ENCODE data around the gene RBM20. TPM values are rescaled to one million over a fixed set of nuclear protein-coding genes. Genes with fewer than 3 reads are reported as not detected.

RBM20 gene
- total and polyA plus RNA-seq, 2 of the 13 experiments (the other 11 are each of a cell fraction or from before 2014, with no cell fraction given), result 0.02 to 0.22 TPM

- TF ChIP-seq ZNF850 (CRISPR knock-in tag; conservative IDR thresholded peaks at IDR 0.05), result no peak
- no peak for TF ChIP-seq BRCA1 (CRISPR knock-in tag; IDR thresholded peaks at IDR 0.05)
- no peak for TF ChIP-seq ZNF484 (CRISPR knock-in tag; IDR thresholded peaks at IDR 0.05; ENCODE audit: borderline replicate concordance, low read depth)
- 0 out of 2 replicates have a peak, but pooled peaks have one; percentile 58 for TF ChIP-seq KDM1A (CRISPR knock-in tag; IDR thresholded peaks at IDR 0.05)
- no peak for TF ChIP-seq ZBTB7A (CRISPR knock-in tag; IDR thresholded peaks at IDR 0.05)
- TF ChIP-seq, protein P1, sequence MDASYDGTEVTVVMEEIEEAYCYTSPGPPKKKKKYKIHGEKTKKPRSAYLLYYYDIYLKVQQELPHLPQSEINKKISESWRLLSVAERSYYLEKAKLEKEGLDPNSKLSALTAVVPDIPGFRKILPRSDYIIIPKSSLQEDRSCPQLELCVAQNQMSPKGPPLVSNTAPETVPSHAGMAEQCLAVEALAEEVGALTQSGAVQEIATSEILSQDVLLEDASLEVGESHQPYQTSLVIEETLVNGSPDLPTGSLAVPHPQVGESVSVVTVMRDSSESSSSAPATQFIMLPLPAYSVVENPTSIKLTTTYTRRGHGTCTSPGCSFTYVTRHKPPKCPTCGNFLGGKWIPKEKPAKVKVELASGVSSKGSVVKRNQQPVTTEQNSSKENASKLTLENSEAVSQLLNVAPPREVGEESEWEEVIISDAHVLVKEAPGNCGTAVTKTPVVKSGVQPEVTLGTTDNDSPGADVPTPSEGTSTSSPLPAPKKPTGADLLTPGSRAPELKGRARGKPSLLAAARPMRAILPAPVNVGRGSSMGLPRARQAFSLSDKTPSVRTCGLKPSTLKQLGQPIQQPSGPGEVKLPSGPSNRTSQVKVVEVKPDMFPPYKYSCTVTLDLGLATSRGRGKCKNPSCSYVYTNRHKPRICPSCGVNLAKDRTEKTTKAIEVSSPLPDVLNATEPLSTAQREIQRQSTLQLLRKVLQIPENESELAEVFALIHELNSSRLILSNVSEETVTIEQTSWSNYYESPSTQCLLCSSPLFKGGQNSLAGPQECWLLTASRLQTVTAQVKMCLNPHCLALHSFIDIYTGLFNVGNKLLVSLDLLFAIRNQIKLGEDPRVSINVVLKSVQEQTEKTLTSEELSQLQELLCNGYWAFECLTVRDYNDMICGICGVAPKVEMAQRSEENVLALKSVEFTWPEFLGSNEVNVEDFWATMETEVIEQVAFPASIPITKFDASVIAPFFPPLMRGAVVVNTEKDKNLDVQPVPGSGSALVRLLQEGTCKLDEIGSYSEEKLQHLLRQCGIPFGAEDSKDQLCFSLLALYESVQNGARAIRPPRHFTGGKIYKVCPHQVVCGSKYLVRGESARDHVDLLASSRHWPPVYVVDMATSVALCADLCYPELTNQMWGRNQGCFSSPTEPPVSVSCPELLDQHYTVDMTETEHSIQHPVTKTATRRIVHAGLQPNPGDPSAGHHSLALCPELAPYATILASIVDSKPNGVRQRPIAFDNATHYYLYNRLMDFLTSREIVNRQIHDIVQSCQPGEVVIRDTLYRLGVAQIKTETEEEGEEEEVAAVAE (CRISPR knock-in tag; IDR thresholded peaks at IDR 0.05; ENCODE audit: borderline replicate concordance), result no peak
- TF ChIP-seq ZEB1 (IDR thresholded peaks at IDR 0.05; ENCODE audit: insufficient replicate concordance, low read depth), result peak; percentile 19
- no peak for TF ChIP-seq HNRNPH1 (optimal IDR thresholded peaks at IDR 0.05; ENCODE audit: low read depth, low read length)
- no peak for TF ChIP-seq ZNF607 (CRISPR knock-in tag; IDR thresholded peaks at IDR 0.05; ENCODE audit: borderline replicate concordance)
- TF ChIP-seq PRDM4 (CRISPR knock-in tag; IDR thresholded peaks at IDR 0.05; ENCODE audit: borderline replicate concordance), result no peak
- TF ChIP-seq ZFYVE20 (CRISPR knock-in tag; IDR thresholded peaks at IDR 0.05; ENCODE audit: borderline replicate concordance, low read depth), result no peak
- no peak for TF ChIP-seq ZSCAN31 (CRISPR knock-in tag; IDR thresholded peaks at IDR 0.05; ENCODE audit: low read depth)
- TF ChIP-seq, protein P2, sequence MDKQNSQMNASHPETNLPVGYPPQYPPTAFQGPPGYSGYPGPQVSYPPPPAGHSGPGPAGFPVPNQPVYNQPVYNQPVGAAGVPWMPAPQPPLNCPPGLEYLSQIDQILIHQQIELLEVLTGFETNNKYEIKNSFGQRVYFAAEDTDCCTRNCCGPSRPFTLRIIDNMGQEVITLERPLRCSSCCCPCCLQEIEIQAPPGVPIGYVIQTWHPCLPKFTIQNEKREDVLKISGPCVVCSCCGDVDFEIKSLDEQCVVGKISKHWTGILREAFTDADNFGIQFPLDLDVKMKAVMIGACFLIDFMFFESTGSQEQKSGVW (CRISPR knock-in tag; IDR thresholded peaks at IDR 0.05; ENCODE audit: borderline replicate concordance), result no peak
- no peak for TF ChIP-seq CREM (IDR thresholded peaks at IDR 0.05)
- TF ChIP-seq CREM (CRISPR knock-in tag; IDR thresholded peaks at IDR 0.05), result no peak
- no peak for TF ChIP-seq HNRNPLL (IDR thresholded peaks at IDR 0.05; ENCODE audit: low read depth, low read length, poor library complexity, severe bottlenecking)
- TF ChIP-seq ZNF3 (CRISPR knock-in tag; IDR thresholded peaks at IDR 0.05), result no peak
- TF ChIP-seq, protein P3, sequence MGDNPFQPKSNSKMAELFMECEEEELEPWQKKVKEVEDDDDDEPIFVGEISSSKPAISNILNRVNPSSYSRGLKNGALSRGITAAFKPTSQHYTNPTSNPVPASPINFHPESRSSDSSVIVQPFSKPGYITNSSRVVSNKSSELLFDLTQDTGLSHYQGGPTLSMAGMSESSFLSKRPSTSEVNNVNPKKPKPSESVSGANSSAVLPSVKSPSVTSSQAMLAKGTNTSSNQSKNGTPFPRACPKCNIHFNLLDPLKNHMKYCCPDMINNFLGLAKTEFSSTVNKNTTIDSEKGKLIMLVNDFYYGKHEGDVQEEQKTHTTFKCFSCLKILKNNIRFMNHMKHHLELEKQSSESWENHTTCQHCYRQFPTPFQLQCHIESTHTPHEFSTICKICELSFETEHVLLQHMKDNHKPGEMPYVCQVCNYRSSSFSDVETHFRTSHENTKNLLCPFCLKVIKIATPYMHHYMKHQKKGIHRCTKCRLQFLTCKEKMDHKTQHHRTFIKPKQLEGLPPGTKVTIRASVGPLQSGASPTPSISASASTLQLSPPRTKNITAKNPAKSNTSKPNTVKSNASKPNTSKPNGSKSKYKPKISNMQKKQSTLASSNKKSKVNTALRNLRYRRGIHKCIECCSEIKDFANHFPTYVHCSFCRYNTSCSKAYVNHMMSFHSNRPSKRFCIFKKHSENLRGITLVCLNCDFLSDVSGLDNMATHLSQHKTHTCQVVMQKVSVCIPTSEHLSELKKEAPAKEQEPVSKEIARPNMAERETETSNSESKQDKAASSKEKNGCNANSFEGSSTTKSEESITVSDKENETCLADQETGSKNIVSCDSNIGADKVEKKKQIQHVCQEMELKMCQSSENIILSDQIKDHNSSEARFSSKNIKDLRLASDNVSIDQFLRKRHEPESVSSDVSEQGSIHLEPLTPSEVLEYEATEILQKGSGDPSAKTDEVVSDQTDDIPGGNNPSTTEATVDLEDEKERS (CRISPR knock-in tag; IDR thresholded peaks at IDR 0.05), result no peak
- 0 out of 2 replicates have a peak, but pooled peaks have one; percentile 31 for TF ChIP-seq REPIN1 (CRISPR knock-in tag; IDR thresholded peaks at IDR 0.05; ENCODE audit: borderline replicate concordance, low read depth)
These were observed 189.9 kb downstream of the RBM20 start (continued) for GRCh38 chr10:110833941-110834628.
